Activated CD8-positive, alpha-beta T cell treated with anti-CD3 and anti-CD28 coated beads for 36 hours (primary cell): Measurements from ENCODE around the gene ADGRE2. TPM values are rescaled to one million over a fixed set of nuclear protein-coding genes. Genes with fewer than 3 reads are reported as not detected.

ENCODE experiments used
- ATAC-seq: fragments of 200-7000 bp; cut with Tn5 transposase; one replicate; pipeline ENCODE4 v1.10.0; 2021; ENCODE audit warnings: mild to moderate bottlenecking, moderate library complexity
- CTCF ChIA-PET: fragments of 350-600 bp; sonication (Branson Sonifier 250); formaldehyde crosslinking; loops from one replicate; lab custom pipeline; 2021; ENCODE audit warnings: antibody characterized with exemption; lab: Charles Lee
- POLR2A ChIA-PET: fragments of 350-600 bp; sonication (Branson Sonifier 250); formaldehyde crosslinking; loops from one replicate; lab custom pipeline; 2021; ENCODE audit warnings: antibody characterized with exemption; lab: Charles Lee
- DNase-seq: peaks from one replicate; pipeline ENCODE4 v3.0.0-alpha.2; 2020
- H3K27ac Mint-ChIP-seq: one replicate; pipeline ENCODE4 v1.8.0; 2021; ENCODE audit warnings: mild to moderate bottlenecking, mixed read lengths
- H3K27me3 Mint-ChIP-seq: one replicate; pipeline ENCODE4 v1.8.0; 2021; ENCODE audit warnings: mixed read lengths
- H3K36me3 Mint-ChIP-seq: one replicate; pipeline ENCODE4 v1.8.0; 2021; ENCODE audit warnings: low read depth, mixed read lengths
- H3K4me1 Mint-ChIP-seq: one replicate; pipeline ENCODE4 v1.8.0; 2021; ENCODE audit warnings: low read depth, mixed read lengths
- H3K4me3 Mint-ChIP-seq: one replicate; pipeline ENCODE4 v1.8.0; 2021; ENCODE audit warnings: mild to moderate bottlenecking, moderate library complexity, mixed read lengths
- H3K9me3 Mint-ChIP-seq: one replicate; pipeline ENCODE4 v1.8.0; 2021; ENCODE audit warnings: mixed read lengths
- intact Hi-C: fragments of 100-400 bp; cut with micrococcal nuclease; formaldehyde crosslinking; loops from one replicate; pipeline ENCODE4 v1.10.0; 2022
- total RNA-seq, 2 experiments: library from RNA; stranded (reverse); gene quantifications; one replicate each; pipeline ENCODE4 v1.2.3, GENCODE V29; 2021
- TF ChIP-seq, protein P1 (sequence below): fragments of 200-600 bp; IDR thresholded peaks from one replicate; pipeline ENCODE4 v1.8.0; 2022; ENCODE audit warnings: antibody characterized with exemption, mild to moderate bottlenecking

ADGRE2 gene
- total RNA-seq, 2 experiments from 2014 or later, result 0.43 to 0.83 TPM

DNA sequence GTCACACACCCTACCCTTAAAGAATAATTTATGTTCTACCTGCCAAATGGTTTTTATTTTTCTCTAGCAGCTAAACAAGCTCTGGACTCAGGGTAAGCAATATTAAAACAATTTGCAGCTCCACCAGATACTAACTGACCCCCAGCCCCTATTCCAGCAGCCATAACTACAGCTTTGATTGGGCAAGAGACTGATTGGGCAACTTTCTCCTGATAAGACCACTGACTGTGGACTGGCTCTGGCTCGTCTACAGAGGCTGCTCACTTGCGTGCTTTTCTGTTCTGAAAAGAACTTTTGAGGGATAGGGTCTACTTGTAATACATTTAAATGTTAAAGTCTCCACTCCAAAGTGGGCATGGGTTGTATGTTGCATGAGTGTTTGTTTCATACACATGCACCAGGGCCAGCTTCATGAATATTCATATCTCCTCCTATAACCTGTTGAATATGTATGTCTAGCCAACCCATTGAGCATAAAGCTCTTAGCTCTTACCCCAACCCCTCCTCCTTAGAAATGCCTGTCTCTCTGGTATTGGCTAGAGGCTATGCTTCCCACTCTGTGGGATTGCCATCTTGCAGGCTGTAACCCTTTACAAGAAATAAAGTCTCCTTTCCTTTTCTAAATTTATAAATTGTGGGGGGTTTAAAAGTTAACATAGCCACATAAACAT, 36.8 kb upstream of the ADGRE2 start:
- no peak for ATAC-seq
- H3K9me3 Mint-ChIP-seq, result no peaks in the 10 kb centered on the region
- no peaks in the 10 kb centered on the region for H3K36me3 Mint-ChIP-seq
- DNase-seq, result no peak
- intact Hi-C loops, result no loop called here
- H3K27ac Mint-ChIP-seq, result no peak overlapping the region
- peaks cover 5% of the 10 kb centered on the region for H3K27me3 Mint-ChIP-seq
- ChIA-PET POLR2A (no interaction called here), CTCF (interaction anchor here (0.6 kb wide), 1 partner anchor 334 kb away, joined by 3 read pairs; no protein-coding TSS in a partner anchor)
- no peaks in the 10 kb centered on the region for H3K4me1 Mint-ChIP-seq
- H3K4me3 Mint-ChIP-seq, result no peak overlapping the region
- TF ChIP-seq, protein P1, sequence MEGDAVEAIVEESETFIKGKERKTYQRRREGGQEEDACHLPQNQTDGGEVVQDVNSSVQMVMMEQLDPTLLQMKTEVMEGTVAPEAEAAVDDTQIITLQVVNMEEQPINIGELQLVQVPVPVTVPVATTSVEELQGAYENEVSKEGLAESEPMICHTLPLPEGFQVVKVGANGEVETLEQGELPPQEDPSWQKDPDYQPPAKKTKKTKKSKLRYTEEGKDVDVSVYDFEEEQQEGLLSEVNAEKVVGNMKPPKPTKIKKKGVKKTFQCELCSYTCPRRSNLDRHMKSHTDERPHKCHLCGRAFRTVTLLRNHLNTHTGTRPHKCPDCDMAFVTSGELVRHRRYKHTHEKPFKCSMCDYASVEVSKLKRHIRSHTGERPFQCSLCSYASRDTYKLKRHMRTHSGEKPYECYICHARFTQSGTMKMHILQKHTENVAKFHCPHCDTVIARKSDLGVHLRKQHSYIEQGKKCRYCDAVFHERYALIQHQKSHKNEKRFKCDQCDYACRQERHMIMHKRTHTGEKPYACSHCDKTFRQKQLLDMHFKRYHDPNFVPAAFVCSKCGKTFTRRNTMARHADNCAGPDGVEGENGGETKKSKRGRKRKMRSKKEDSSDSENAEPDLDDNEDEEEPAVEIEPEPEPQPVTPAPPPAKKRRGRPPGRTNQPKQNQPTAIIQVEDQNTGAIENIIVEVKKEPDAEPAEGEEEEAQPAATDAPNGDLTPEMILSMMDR, result no peak

DNA sequence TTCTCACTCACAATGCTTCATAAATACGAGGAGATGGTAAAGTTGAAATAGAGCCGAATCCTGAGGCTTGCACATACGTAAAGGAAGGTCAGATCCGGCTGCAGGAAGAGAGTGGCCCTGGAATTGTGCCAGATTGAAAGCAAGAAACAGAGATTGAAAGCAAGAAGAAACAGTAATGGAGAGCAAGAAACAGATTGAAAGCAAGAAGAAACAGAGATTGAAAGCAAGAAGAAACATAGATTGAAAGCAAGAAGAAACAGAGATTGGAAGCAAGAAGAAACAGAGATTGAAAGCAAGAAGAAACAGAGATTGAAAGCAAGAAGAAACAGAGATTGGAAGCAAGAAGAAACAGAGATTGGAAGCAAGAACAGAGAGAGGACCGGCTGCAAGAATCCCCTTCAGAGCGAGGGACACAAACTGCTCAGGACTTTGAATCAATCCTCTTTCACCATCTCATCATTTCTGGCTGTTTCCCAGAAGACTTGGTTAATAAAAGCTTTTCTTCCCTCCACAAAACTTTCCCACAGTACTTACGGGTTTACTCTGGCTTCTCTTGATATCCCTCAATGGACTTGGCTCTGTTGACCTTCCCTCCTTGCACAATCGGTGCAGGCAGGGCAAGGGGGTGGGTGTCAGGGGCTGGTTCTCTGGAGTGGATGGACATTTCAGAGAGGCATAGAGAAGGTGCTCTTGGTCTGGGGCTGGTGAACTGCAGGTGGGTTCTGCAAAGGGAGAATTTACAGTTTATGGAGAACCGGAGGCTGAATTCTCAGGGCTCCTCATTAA, 31.1 kb upstream of the ADGRE2 start:
- Mint-ChIP-seq H3K4me3 (no peak overlapping the region), H3K9me3 (no peaks in the 10 kb centered on the region)
- intact Hi-C loops, result no loop called here

DNA sequence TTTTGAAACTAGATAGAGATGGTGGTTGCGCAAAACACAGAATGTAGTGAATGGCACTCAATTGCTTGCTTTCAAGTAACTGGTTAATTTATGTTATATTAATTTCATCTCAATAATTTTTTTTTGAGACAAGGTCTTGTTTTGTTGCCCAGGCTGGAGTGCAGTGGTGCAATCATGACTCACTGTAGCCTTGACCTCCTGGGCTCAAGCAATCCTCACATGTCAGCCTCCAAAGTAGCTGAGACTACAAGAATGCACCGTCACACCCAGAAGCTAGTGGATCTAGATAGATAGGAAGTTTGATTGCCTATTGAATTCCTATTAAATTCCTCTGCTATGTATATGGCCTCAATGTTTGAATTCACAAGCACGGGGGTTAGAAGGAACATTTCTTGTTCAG, 26.4 kb upstream of the ADGRE2 start:
- CTCF ChIA-PET, result no interaction called here
- DNase-seq, result no peak
- H3K36me3 Mint-ChIP-seq, result no peaks in the 10 kb centered on the region
- intact Hi-C loops, result no loop called here
- TF ChIP-seq, protein P1, result no peak
- no peak for ATAC-seq
- POLR2A ChIA-PET, result no interaction called here
- H3K27me3 Mint-ChIP-seq, result peaks cover 10% of the 10 kb centered on the region
- H3K4me1 Mint-ChIP-seq, result no peaks in the 10 kb centered on the region
- no peak overlapping the region for H3K4me3 Mint-ChIP-seq
- no peaks in the 10 kb centered on the region for H3K9me3 Mint-ChIP-seq
- H3K27ac Mint-ChIP-seq, result no peak overlapping the region

More for the DNA sequence above, 31.1 kb upstream of the ADGRE2 start:
- TF ChIP-seq, protein P1, result no peak
- DNase-seq (no peak), ATAC-seq (no peak)
- POLR2A ChIA-PET, result no interaction called here
- peaks cover 6% of the 10 kb centered on the region for H3K27me3 Mint-ChIP-seq
- no peak overlapping the region for H3K27ac Mint-ChIP-seq
- H3K36me3 Mint-ChIP-seq, result no peaks in the 10 kb centered on the region
- CTCF ChIA-PET, result no interaction called here
- no peaks in the 10 kb centered on the region for H3K4me1 Mint-ChIP-seq

DNA sequence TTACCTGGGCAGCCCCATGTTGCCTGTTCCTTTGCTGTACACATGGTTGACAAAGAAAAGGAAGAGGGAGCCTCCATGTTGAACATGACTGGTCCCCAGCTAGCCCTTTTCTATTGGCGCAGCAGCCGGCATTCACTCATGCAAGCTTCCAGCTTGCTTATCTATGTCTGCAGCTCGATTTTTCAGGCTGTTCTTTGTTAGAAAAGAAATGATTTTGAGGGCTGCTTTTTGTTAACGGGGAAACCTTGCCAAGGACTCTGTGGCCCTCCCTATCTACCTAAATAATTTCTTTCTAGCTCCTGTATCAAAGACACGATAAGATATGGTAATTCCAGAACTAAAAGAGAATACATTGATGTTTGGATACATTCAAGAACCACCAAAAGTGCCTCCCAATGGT, 20.4 kb upstream of the ADGRE2 start:
- no peaks in the 10 kb centered on the region for H3K9me3 Mint-ChIP-seq
- ChIA-PET CTCF (interaction anchor here (2.1 kb wide), 1 partner anchor 13 kb away, joined by 5 read pairs; no protein-coding TSS in a partner anchor), POLR2A (no interaction called here)
- H3K27ac Mint-ChIP-seq, result no peak overlapping the region
- H3K27me3 Mint-ChIP-seq, result peaks cover 16% of the 10 kb centered on the region
- DNase-seq (no peak), ATAC-seq (no peak)
- H3K4me1 Mint-ChIP-seq, result no peaks in the 10 kb centered on the region
- H3K36me3 Mint-ChIP-seq, result no peaks in the 10 kb centered on the region
- intact Hi-C loops, result no loop called here
- no peak overlapping the region for H3K4me3 Mint-ChIP-seq
- TF ChIP-seq, protein P1, result no peak

DNA sequence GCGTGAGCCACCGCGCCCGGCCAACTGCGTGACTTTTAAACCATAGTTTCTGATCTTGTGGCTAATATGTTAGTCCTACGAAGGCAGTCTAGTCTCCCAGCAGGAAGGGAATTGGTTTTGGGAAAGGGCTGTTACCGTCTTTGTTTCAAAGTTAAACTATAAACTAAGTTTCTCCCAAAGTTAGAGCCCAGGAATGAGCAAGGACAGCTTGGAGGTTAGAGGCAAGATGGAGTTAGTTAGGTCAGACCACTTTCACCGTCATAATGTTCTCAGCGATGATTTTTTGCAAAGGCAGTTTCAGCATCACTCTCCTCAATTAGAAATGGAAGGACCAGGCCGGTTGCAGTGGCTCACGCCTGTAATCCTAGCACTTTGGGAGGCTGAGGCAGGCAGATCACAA, 17.7 kb upstream of the ADGRE2 start:
- Mint-ChIP-seq H3K9me3 (no peaks in the 10 kb centered on the region), H3K4me3 (no peak overlapping the region), H3K36me3 (no peaks in the 10 kb centered on the region), H3K4me1 (no peaks in the 10 kb centered on the region), H3K27me3 (peaks cover 15% of the 10 kb centered on the region), H3K27ac (no peak overlapping the region)
- intact Hi-C loops, result no loop called here
- ChIA-PET POLR2A (no interaction called here), CTCF (interaction anchor here (1.9 to 3.0 kb wide), 2 partner anchors 8 to 10 kb away, joined by 5 to 13 read pairs; no protein-coding TSS in a partner anchor)
- ATAC-seq (no peak), DNase-seq (no peak)
- TF ChIP-seq, protein P1, result no peak
